Naive thymus-derived CD8-positive, alpha-beta T cell (primary cell): ENCODE data around the gene SLC1A2. TPM values are rescaled to one million over a fixed set of nuclear protein-coding genes. Genes with fewer than 3 reads are reported as not detected.

ENCODE experiments used
- ATAC-seq, 2 donors: fragments of 150-1000 bp; cut with Tn5 transposase in 1 of 2; sonication (Bioruptor Pico), chemical (Tn5 transposase) in 1 of 2; 1 replicate in 1 of 2; 2 replicates in 1 of 2; pipeline ENCODE4 v1.10.0; 2021; ENCODE audit warnings: mild to moderate bottlenecking in 2 of 2, moderate library complexity in 2 of 2
- POLR2A ChIA-PET: fragments of 350-600 bp; sonication (Branson Sonifier 250); formaldehyde crosslinking; loops from one replicate; lab custom pipeline; 2021; ENCODE audit warnings: antibody characterized with exemption; lab: Charles Lee
- DNase-seq, 10 donors: peaks; one replicate each; pipeline versions ENCODE4 v3.0.0 to v3.0.0-alpha.2; 2020 to 2022
- H3K27ac Mint-ChIP-seq, 10 donors: one replicate each; pipeline ENCODE4 v1.8.0; 2020 to 2022; ENCODE audit warnings: mild to moderate bottlenecking in 10 of 10, mixed read lengths in 10 of 10, moderate library complexity in 4 of 10, inconsistent platforms in 1 of 10
- H3K27me3 Mint-ChIP-seq, 5 donors: one replicate each; pipeline ENCODE4 v1.8.0; 2021 to 2022; ENCODE audit warnings: mixed read lengths in 5 of 5
- H3K36me3 Mint-ChIP-seq, 3 donors: one replicate each; pipeline ENCODE4 v1.8.0; 2020 to 2022; ENCODE audit warnings: mixed read lengths in 3 of 3, mild to moderate bottlenecking in 2 of 3, inconsistent platforms in 1 of 3
- H3K4me1 Mint-ChIP-seq, 4 donors: one replicate each; pipeline ENCODE4 v1.8.0; 2021 to 2022; ENCODE audit warnings: mixed read lengths in 4 of 4
- H3K4me3 Mint-ChIP-seq, 10 donors: one replicate each; pipeline ENCODE4 v1.8.0; 2020 to 2022; ENCODE audit warnings: mild to moderate bottlenecking in 10 of 10, mixed read lengths in 10 of 10, moderate library complexity in 6 of 10, inconsistent platforms in 1 of 10
- H3K9me3 Mint-ChIP-seq, 9 donors: one replicate each; pipeline ENCODE4 v1.8.0; 2020 to 2022; ENCODE audit warnings: mixed read lengths in 9 of 9, mild to moderate bottlenecking in 3 of 9, inconsistent platforms in 1 of 9, moderate library complexity in 1 of 9
- polyA plus RNA-seq, 3 donors: library from polyadenylated mRNA; unstranded; fragments of 300-500 nt; fragmentation: Illumina TruSeq; gene quantifications; one replicate each; pipeline ENCODE4 v1.2.3, GENCODE V29; 2021
- total RNA-seq, 8 experiments: library from RNA in 2 of 8; stranded (reverse) in 2 of 8; gene quantifications; one replicate each; pipeline ENCODE4 v1.2.3 and lab custom pipeline; 2021 to 2026

SLC1A2 gene
- total and polyA plus RNA-seq, 5 experiments from 2014 or later: 0.07 to 0.44 TPM; not detected in 3

- Mint-ChIP-seq H3K27ac (no peak overlapping the region), H3K27me3 (peaks cover under 1 to 18% (median 3%) of the 10 kb centered on the region in 5 donors), H3K4me1 (no peaks in the 10 kb centered on the region), H3K9me3 (no peaks in the 10 kb centered on the region), H3K36me3 (no peaks in the 10 kb centered on the region), H3K4me3 (no peak overlapping the region)
- no peak for DNase-seq
- ATAC-seq: no peak
- POLR2A ChIA-PET: no interaction called here
These were observed 15.0 kb downstream of the SLC1A2 start for GRCh38 chr11:35404388-35404775.

- DNase-seq (no peak), ATAC-seq (no peak)
- no peaks in the 10 kb centered on the region for H3K4me1 Mint-ChIP-seq
- POLR2A ChIA-PET: no interaction called here
- H3K27me3 Mint-ChIP-seq: peaks cover 5 to 23% (median 8%) of the 10 kb centered on the region in 5 donors
- no peaks in the 10 kb centered on the region for H3K9me3 Mint-ChIP-seq
- H3K4me3 Mint-ChIP-seq: no peak overlapping the region
- H3K27ac Mint-ChIP-seq: no peak overlapping the region
- no peaks in the 10 kb centered on the region for H3K36me3 Mint-ChIP-seq
These were observed 15.5 kb downstream of the SLC1A2 start for GRCh38 chr11:35403765-35404387.

- H3K27me3 Mint-ChIP-seq: peaks cover 8 to 29% (median 12%) of the 10 kb centered on the region in 5 donors
- H3K4me1 Mint-ChIP-seq: no peaks in the 10 kb centered on the region
- peaks cover 0 to 4% (median 0%) of the 10 kb centered on the region in 3 donors for H3K36me3 Mint-ChIP-seq
- no peak overlapping the region for H3K4me3 Mint-ChIP-seq
- peaks cover 0 to under 1% (median 0%) of the 10 kb centered on the region in 9 donors for H3K9me3 Mint-ChIP-seq
- POLR2A ChIA-PET: no interaction called here
- no peak for DNase-seq
- ATAC-seq: no peak
- no peak overlapping the region for H3K27ac Mint-ChIP-seq
These were observed 16.4 kb downstream of the SLC1A2 start for GRCh38 chr11:35402751-35403660.

- POLR2A ChIA-PET: no interaction called here
- Mint-ChIP-seq H3K36me3 (peaks cover 0 to 7% (median 0%) of the 10 kb centered on the region in 3 donors), H3K4me3 (no peak overlapping the region), H3K27ac (no peak overlapping the region), H3K9me3 (peaks cover 0 to 3% (median 0%) of the 10 kb centered on the region in 9 donors), H3K27me3 (peaks cover 8 to 18% (median 12%) of the 10 kb centered on the region in 5 donors), H3K4me1 (peaks cover 0 to 1% (median 0%) of the 10 kb centered on the region in 4 donors)
- DNase-seq: no peak
- ATAC-seq: no peak
These were observed 20.5 kb downstream of the SLC1A2 start for GRCh38 chr11:35398881-35399280.

- peaks cover 0 to 7% (median 0%) of the 10 kb centered on the region in 3 donors for H3K36me3 Mint-ChIP-seq
- peak overlapping the region in 1 of 10 donors; percentile 47 for H3K27ac Mint-ChIP-seq
- no peak overlapping the region for H3K4me3 Mint-ChIP-seq
- H3K27me3 Mint-ChIP-seq: peaks cover 8 to 18% (median 12%) of the 10 kb centered on the region in 5 donors
- no peak for ATAC-seq
- H3K9me3 Mint-ChIP-seq: peaks cover 0 to 3% (median 0%) of the 10 kb centered on the region in 9 donors
- POLR2A ChIA-PET: no interaction called here
- H3K4me1 Mint-ChIP-seq: peaks cover 3 to 22% (median 12%) of the 10 kb centered on the region in 4 donors
- no peak for DNase-seq
These were observed 24.4 kb downstream of the SLC1A2 start for GRCh38 chr11:35394941-35395340.

DNA sequence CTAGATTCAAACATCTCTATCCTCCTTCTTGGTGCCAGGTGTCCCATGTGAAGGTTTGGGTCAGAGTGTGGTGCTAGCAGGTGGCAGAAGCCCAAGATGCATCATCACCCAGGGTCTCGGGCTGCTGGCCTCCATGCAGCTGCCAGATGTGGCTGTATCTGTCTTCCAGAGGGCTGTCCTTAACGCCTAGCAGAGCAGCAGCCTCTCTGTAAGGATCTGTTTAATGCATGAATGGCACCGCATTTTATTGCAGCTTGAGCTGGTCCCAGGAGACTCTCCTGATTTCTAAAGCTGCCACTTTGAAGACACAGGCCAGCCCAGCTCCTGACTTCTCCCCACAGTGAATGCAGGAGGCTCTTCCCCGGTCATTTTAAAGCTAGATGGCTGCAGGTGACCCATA lies 26.3 kb downstream of the SLC1A2 start:
- Mint-ChIP-seq H3K9me3 (peaks cover 0 to 3% (median 0%) of the 10 kb centered on the region in 9 donors), H3K36me3 (peaks cover 0 to 4% (median 0%) of the 10 kb centered on the region in 3 donors), H3K4me3 (no peak overlapping the region), H3K27me3 (peaks cover under 1 to 4% (median 4%) of the 10 kb centered on the region in 5 donors), H3K27ac (no peak overlapping the region), H3K4me1 (peaks cover 3 to 22% (median 12%) of the 10 kb centered on the region in 4 donors)
- no peak for DNase-seq
- no peak for ATAC-seq
- POLR2A ChIA-PET: no interaction called here

- POLR2A ChIA-PET: interaction anchor here (1.2 kb wide), 1 partner anchor 253 kb away, joined by 3 read pairs; no protein-coding TSS in a partner anchor
- no peaks in the 10 kb centered on the region for H3K27me3 Mint-ChIP-seq
- H3K27ac Mint-ChIP-seq: peak overlapping the region in 5 of 10 donors; percentile 11 to 63 (median 47)
- H3K4me1 Mint-ChIP-seq: peaks cover 3 to 22% (median 12%) of the 10 kb centered on the region in 4 donors
- H3K4me3 Mint-ChIP-seq: peak overlapping the region in 4 of 10 donors; percentile 9 to 56 (median 38)
- H3K36me3 Mint-ChIP-seq: no peaks in the 10 kb centered on the region
- H3K9me3 Mint-ChIP-seq: no peaks in the 10 kb centered on the region
- ATAC-seq: peak; percentile 89 to 97
- peak; percentile 67 to 90 (median 82) for DNase-seq
These were observed 27.3 kb downstream of the SLC1A2 start for GRCh38 chr11:35391922-35392688.

- H3K27me3 Mint-ChIP-seq: no peaks in the 10 kb centered on the region
- no peak for ATAC-seq
- H3K4me1 Mint-ChIP-seq: peaks cover 3 to 22% (median 12%) of the 10 kb centered on the region in 4 donors
- DNase-seq: no peak
- peak overlapping the region in 2 of 10 donors; percentile 41 to 56 for H3K27ac Mint-ChIP-seq
- no peaks in the 10 kb centered on the region for H3K9me3 Mint-ChIP-seq
- peaks cover 0 to 2% (median 0%) of the 10 kb centered on the region in 3 donors for H3K36me3 Mint-ChIP-seq
- POLR2A ChIA-PET: interaction anchor here (0.7 to 1.2 kb wide), 2 partner anchors 52 to 252 kb away, joined by 3 to 4 read pairs; no protein-coding TSS in a partner anchor
- no peak overlapping the region for H3K4me3 Mint-ChIP-seq
These were observed 28.3 kb downstream of the SLC1A2 start for GRCh38 chr11:35390737-35391682.

- Mint-ChIP-seq H3K27ac (peak overlapping the region in 3 of 10 donors; percentile 19 to 57 (median 39)), H3K4me1 (peaks cover 3 to 22% (median 12%) of the 10 kb centered on the region in 4 donors)
These were observed 29.4 kb downstream of the SLC1A2 start for GRCh38 chr11:35389897-35390465.

GRCh38 chr11:35389112-35389511 lies 30.2 kb downstream of the SLC1A2 start:
- Mint-ChIP-seq H3K4me1 (peaks cover 3 to 22% (median 12%) of the 10 kb centered on the region in 4 donors), H3K27ac (peak overlapping the region in 4 of 10 donors; percentile 11 to 27 (median 22)), H3K27me3 (no peaks in the 10 kb centered on the region), H3K36me3 (peaks cover 0 to 2% (median 0%) of the 10 kb centered on the region in 3 donors), H3K4me3 (no peak overlapping the region), H3K9me3 (no peaks in the 10 kb centered on the region)
- POLR2A ChIA-PET: no interaction called here
- ATAC-seq (no peak), DNase-seq (no peak)

More at GRCh38 chr11:35389897-35390465, 29.4 kb downstream of the SLC1A2 start:
- Mint-ChIP-seq H3K27me3 (no peaks in the 10 kb centered on the region), H3K4me3 (no peak overlapping the region), H3K9me3 (no peaks in the 10 kb centered on the region), H3K36me3 (peaks cover 0 to 2% (median 0%) of the 10 kb centered on the region in 3 donors)
- POLR2A ChIA-PET: no interaction called here
- no peak for ATAC-seq
- no peak for DNase-seq

DNA sequence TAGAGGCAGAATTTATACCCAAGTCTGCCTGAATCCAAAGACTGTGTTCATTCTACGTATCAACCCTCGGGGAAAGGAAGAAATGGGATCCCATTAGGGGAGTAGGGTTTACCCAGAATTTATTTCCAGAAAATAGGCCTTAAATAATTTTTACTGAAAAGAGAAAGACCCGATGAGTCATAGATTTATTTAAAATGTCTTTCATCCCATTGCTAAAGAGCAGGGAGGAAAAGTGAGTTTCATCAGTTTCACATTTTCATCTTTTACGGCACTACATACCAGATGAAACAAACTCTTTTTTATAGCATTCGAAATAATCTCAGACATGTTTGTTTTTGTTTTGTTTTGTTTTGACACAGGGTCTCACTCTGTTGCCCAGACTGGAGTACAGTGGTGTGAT lies 31.3 kb downstream of the SLC1A2 start:
- Mint-ChIP-seq H3K4me1 (peaks cover 3 to 22% (median 12%) of the 10 kb centered on the region in 4 donors), H3K4me3 (no peak overlapping the region), H3K36me3 (peaks cover 0 to 2% (median 0%) of the 10 kb centered on the region in 3 donors), H3K27ac (no peak overlapping the region), H3K9me3 (no peaks in the 10 kb centered on the region), H3K27me3 (no peaks in the 10 kb centered on the region)
- DNase-seq (no peak), ATAC-seq (no peak)
- POLR2A ChIA-PET: no interaction called here
